Heart left ventricle (tissue), 13 donors: Measurements from ENCODE around the gene TRIM59.

Experiments used
- CTCF ChIP-seq, 12 donors: fragments of 200-600 bp; sonication (generic) in 4 of 12; IDR thresholded peaks; one replicate each; pipeline versions ENCODE4 v1.5.0 to v1.8.0; 2018 to 2022; ENCODE audit warnings: antibody characterized with exemption in 12 of 12, mild to moderate bottlenecking in 5 of 12
- POLR2A ChIP-seq, 2 donors: fragments of 450-650 bp; IDR thresholded peaks; one replicate each; pipeline ENCODE4 v1.6.1; 2017; ENCODE audit warnings: antibody characterized with exemption in 2 of 2, mild to moderate bottlenecking in 2 of 2, moderate library complexity in 2 of 2
- donor health status: ischemic (EF 13 %, LVEDD 7.1; RV severe dilation, severe dysfunction).
- donor health status: DM: no; HTN: yes; CAD: no.
- donor health status: DM: no; HTN: no; CAD: no.
- donor health status: ischemic (EF 25% LVEDD 6.9; RV normal size, moderate dysfunction).
- donor health status: ischemic (EF 25% LVEDD 5.7; RV mildly dilated, moderate dysfunction).
- donor health status: ischemic (EF 35%, LVEDD 5.7; RV mildly dilated, moderate dysfunction).
- donor health status: nonischemic (EF 11% LVEDD 7.7; RV severe dilation, severe dysfunction).
- donor health status: DM: yes; HTN: yes; CAD: no.
- donor health status: PGD.
- donor health status: ischemic (EF 29% LVEDD 5.4; RV normal size, mild dysfunction).
- donor health status: nonischemic (EF 23%, LVEDD 6.1; RV moderate dilation, normal function).

GRCh38 chr3:160448845-160449635, 546 bp downstream of the TRIM59 start:
- no peak for TF ChIP-seq POLR2A (IDR thresholded peaks at IDR 0.05)
- no peak for TF ChIP-seq CTCF (IDR thresholded peaks at IDR 0.05)
